Stimulated activated naive CD8-positive, alpha-beta T cell treated with anti-CD3 and anti-CD28 coated beads, Interleukin-15, amount 100 ng/mL, for 72 hours (primary cell): Measurements from ENCODE around the gene PATL1.
"Not testable (repeated sequence)": the region's sequence is repeated elsewhere in the genome, so short reads cannot be mapped to it uniquely, and the experiment has no call there.

Experiments used
- ATAC-seq: fragments of 150-1000 bp; cut with Tn5 transposase; 2 replicates; pipeline ENCODE4 v1.10.0; 2021; ENCODE audit warnings: mild to moderate bottlenecking, moderate library complexity
- DNase-seq, 2 donors: peaks; one replicate each; pipeline ENCODE4 v3.0.0; 2021 to 2022
- H3K27ac Mint-ChIP-seq, 2 donors: one replicate each; pipeline ENCODE4 v1.8.0; 2022; ENCODE audit warnings: mild to moderate bottlenecking in 2 of 2, mixed read lengths in 2 of 2, moderate library complexity in 2 of 2
- H3K27me3 Mint-ChIP-seq: one replicate; pipeline ENCODE4 v1.8.0; 2022; ENCODE audit warnings: mixed read lengths
- H3K4me1 Mint-ChIP-seq: one replicate; pipeline ENCODE4 v1.8.0; 2022; ENCODE audit warnings: mild to moderate bottlenecking, mixed read lengths
- H3K4me3 Mint-ChIP-seq, 2 donors: one replicate each; pipeline ENCODE4 v1.8.0; 2022; ENCODE audit warnings: mild to moderate bottlenecking in 2 of 2, mixed read lengths in 2 of 2, moderate library complexity in 1 of 2
- H3K9me3 Mint-ChIP-seq, 2 donors: one replicate each; pipeline ENCODE4 v1.8.0; 2022; ENCODE audit warnings: mixed read lengths in 2 of 2

Gene PATL1

DNA sequence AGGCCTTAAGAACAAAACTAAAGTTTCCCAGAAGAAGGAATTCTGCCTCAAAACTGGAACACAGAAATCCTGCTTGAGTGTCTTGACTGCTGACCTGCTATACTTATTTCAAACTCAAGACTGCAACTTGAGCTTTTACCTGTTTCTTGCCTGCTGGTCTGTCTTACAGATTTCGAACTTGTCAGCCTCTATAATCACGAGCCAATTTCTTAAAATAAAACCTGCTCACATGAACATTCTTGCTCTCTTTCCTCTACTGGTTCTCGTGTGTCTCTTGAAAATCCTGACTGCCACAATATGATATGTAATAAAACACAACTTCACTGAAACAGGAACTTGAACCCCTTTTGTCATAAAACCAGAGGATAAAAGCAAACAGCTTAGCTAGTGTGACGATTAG lies 13.9 kb downstream of the PATL1 start:
- no peaks in the 10 kb centered on the region for H3K9me3 Mint-ChIP-seq
- no peak for ATAC-seq
- H3K4me1 Mint-ChIP-seq = peaks cover under 1% of the 10 kb centered on the region
- no peak for DNase-seq
- no peaks in the 10 kb centered on the region for H3K27me3 Mint-ChIP-seq
- no peak overlapping the region for H3K4me3 Mint-ChIP-seq
- no peak overlapping the region for H3K27ac Mint-ChIP-seq

DNA sequence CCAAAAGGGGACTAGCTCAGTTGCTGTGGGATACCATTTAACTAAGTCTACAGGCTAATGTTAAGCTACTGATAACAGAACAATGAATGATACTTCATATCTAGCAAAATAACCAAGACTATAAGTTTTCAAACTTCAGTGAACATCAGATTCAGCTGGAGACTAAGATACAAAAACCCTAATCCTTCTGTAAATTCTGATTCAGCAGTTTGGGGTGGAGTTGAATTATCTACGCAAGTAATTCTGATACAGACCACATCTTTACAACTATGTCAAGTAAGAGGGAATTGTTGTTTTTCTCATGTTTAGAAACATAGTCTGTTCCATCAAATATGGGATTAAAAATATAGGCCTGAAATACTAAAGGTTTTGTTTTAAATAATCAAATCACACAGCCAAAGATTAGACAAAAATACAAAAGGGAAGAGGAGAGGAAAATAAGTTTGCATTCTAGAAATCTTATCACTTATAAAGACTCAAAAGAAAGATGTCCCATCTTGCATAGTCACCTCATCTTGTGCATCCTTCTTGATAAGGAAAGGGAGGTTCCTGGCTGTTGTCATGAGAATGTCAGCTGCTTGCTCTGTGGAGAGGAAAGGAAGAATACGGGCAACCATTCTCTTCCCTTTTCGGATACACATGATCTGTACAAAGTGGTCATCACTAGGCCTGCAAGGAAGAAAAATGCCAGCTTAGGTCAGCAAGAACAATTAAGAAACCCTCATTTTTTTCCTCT lies 21.4 kb downstream of the PATL1 start:
- no peak for DNase-seq
- Mint-ChIP-seq H3K4me3 (no peak overlapping the region), H3K9me3 (no peaks in the 10 kb centered on the region), H3K27ac (peak overlapping the region; percentile 22 to 53), H3K4me1 (no peaks in the 10 kb centered on the region), H3K27me3 (no peaks in the 10 kb centered on the region)
- ATAC-seq = no peak

DNA sequence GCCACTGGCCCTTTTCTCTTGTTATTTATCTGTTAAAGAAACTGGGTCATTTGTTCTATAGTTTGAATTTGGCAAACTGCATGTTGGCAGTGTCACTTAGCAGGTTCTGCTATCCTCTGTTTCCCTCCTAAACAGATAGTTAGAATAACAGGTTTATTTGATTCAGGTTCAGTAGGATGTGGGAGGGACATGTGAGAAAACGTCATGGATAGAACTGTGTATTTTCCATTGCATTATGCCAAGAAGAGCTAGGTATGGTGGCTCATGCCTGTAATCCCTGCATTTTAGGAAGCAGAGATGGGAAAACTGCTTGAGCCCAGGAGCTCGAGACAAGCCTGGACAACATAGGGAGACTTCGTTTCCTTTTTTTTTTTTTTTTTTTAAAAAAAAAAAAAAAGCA lies 24.3 kb downstream of the PATL1 start:
- Mint-ChIP-seq H3K4me1 (no peaks in the 10 kb centered on the region), H3K27me3 (no peaks in the 10 kb centered on the region), H3K9me3 (no peaks in the 10 kb centered on the region), H3K4me3 (no peak overlapping the region), H3K27ac (no peak overlapping the region)
- DNase-seq = no peak
- ATAC-seq = no peak

DNA sequence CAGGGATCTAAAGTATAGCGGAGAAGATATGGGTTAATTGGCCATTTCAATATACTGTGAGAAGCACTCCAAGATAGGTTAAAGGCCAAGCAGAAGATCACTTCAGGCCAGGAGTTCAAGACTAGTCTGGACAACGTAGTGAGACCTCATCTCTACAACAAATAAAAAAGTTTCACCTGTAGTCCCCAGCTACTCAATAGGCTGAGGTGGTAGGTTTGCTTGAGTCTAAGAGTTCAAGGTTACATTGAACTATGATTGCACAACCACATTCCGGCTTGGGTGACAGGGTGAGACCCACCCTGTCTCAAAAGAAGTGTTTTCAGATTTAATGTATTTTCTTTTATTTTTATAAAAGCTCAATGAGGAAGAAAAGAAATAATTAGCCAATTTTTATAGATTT lies 25.4 kb downstream of the PATL1 start:
- no peaks in the 10 kb centered on the region for H3K27me3 Mint-ChIP-seq
- DNase-seq = no peak
- H3K9me3 Mint-ChIP-seq = no peaks in the 10 kb centered on the region
- ATAC-seq = no peak
- no peak overlapping the region for H3K4me3 Mint-ChIP-seq
- no peaks in the 10 kb centered on the region for H3K4me1 Mint-ChIP-seq
- H3K27ac Mint-ChIP-seq = no peak overlapping the region

DNA sequence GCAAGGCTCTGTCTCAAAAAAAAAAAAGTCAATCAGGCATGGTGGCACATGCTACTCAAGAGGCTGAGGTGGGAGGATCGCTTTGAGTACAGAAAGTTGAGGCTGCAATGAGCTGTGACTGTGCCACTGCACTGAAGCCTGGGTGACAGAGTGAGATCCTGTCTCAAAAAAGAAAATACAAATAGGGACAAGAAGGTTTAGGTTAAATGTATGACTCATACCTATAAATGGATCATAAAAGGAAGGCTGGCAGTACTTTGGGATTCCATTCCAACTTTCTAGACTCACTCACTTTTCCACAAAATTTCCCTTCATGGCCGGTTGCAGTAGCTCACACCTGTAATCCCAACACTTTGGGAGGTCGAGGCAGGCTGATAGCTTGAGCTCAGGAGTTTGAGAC lies 27.7 kb downstream of the PATL1 start:
- no peak for ATAC-seq
- no peak overlapping the region for H3K4me3 Mint-ChIP-seq
- DNase-seq = no peak

DNA sequence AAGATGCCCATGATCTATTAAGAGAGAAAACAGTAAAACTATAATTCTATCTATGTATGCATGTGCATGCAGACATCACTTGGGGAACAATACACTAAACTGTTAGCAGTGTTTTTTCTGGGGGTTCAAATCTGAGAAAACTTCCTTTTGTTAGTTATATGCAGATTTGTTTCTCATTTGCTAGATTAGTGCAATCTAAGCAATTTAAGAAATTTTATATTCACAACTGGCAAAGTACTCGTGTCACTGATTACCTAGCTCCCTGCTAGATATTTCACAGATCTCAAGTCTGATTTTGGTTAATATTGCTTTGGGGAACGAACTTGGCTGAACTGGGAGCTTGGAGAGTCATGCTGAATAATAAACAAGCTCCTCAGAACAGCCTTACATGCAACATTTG lies 38.3 kb downstream of the PATL1 start:
- Mint-ChIP-seq H3K9me3 (no peaks in the 10 kb centered on the region), H3K4me3 (no peak overlapping the region), H3K27me3 (no peaks in the 10 kb centered on the region), H3K27ac (no peak overlapping the region), H3K4me1 (no peaks in the 10 kb centered on the region)
- ATAC-seq (no peak), DNase-seq (no peak)

More for the DNA sequence above, 27.7 kb downstream of the PATL1 start:
- H3K9me3 Mint-ChIP-seq = no peaks in the 10 kb centered on the region
- no peaks in the 10 kb centered on the region for H3K4me1 Mint-ChIP-seq
- H3K27me3 Mint-ChIP-seq = no peaks in the 10 kb centered on the region
- no peak overlapping the region for H3K27ac Mint-ChIP-seq

DNA sequence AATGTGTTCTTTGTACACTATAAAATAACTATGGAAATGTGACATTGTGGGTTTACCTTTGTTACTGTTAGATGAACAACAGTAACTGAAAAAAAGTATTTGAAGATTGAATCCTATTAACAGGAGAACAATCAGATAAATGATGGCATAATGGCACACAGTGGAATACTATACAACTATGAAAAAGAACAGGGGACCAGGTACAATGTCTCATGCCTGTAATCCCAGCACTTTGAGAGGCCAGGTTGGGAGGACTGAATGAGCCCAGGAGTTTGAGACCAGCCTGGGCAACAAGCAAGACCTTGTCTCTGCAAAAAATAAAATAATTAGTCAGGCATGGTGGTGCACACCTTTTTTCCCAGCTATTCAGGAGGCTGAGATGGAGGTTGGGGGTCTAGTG lies 38.8 kb downstream of the PATL1 start:
- ATAC-seq (no peak), DNase-seq (no peak)
- Mint-ChIP-seq H3K27ac (no peak overlapping the region), H3K4me3 (no peak overlapping the region), H3K9me3 (no peaks in the 10 kb centered on the region), H3K4me1 (no peaks in the 10 kb centered on the region), H3K27me3 (no peaks in the 10 kb centered on the region)

DNA sequence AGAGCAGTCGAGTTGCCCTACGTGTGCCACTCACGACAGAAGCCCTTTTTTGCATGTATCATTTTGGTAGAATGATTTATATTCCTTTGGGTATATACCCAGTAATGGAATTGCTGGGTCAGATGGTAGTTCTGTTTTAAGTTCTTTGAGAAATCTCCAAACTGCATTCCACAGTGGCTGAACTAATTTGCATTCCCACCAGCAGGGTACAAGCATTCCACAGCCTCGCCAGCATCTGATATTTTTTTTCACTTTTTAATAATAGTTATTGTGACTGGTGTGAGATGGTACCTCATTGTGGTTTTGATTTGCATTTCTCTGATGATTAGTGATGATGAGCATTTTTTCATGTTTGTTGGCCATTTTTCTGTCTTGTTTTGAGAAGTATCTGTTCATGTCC lies 41.9 kb downstream of the PATL1 start:
- not testable (repeated sequence) for DNase-seq, H3K4me3 Mint-ChIP-seq, H3K9me3 Mint-ChIP-seq, ATAC-seq, H3K4me1 Mint-ChIP-seq, H3K27me3 Mint-ChIP-seq, H3K27ac Mint-ChIP-seq

DNA sequence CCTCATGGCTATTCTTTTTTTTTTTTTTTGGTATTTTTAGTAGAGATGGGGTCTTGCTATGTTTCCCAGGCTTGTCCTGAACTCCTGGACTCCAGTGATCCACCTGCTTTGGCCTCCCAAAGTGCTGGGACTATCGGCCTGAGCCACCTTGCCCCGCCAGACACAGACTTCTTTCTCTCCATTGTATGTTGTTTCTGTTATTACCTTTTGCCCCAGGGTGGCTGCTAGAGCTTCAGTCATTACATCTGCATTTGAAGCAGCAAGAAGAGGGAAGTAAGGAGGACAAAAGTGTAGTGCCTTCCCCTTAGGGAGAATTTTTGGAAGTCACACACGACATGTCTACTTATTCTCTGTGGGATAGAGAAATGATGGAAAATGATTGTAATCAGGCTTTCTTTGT lies 43.1 kb downstream of the PATL1 start:
- Mint-ChIP-seq H3K9me3 (no peaks in the 10 kb centered on the region), H3K4me3 (no peak overlapping the region), H3K27ac (no peak overlapping the region), H3K4me1 (no peaks in the 10 kb centered on the region), H3K27me3 (no peaks in the 10 kb centered on the region)
- DNase-seq (no peak), ATAC-seq (no peak)

DNA sequence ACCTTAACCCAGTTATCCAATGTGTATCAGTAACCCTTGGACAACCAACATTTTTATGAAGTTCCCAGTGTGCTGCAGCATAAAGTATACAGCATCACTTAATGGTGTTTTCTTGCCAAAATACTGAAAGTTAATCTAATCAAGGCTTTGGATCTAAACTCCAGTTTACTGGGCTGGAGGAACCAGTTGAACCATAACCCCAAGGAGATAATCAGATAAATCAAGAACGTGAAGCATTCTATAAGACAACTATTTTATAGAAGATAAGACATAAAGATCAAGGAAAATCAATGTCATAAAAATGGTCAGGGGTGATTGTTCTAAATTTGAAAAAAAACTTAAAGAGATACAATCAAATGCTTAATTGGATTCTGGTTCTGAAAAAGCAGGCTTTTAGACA lies 51.0 kb downstream of the PATL1 start:
- DNase-seq = no peak
- H3K27me3 Mint-ChIP-seq = no peaks in the 10 kb centered on the region
- peaks cover 28% of the 10 kb centered on the region for H3K4me1 Mint-ChIP-seq
- H3K27ac Mint-ChIP-seq = no peak overlapping the region
- no peak for ATAC-seq
- no peaks in the 10 kb centered on the region for H3K9me3 Mint-ChIP-seq
- H3K4me3 Mint-ChIP-seq = no peak overlapping the region

DNA sequence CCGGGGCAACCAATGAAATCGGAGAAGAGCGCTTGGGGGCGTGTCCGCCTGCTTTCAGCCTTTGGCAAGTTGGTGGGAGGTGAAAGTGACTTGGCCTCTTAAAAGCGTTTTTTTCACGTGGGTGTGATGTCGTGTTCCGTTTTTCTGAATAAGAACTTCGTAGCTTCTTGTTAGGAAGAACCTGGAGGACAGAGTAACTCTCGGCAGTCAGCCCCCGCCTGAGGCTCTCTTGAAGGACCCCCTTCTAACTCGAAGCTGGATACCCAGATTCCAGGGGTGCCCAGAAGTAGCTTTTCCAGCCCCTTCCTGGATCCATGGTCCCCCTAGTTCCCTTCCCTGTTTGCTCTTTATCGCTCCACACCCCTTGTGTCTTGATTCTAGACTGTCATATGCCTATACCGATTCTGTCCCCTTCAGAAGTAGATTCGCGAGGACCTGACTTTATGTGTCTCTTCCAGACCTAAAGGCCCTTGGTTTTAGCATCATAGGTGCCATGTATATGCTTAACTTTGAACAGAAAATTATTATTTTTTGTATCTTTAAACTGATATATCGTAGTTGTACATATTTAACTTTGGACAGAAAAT lies 52.3 kb downstream of the PATL1 start:
- no peaks in the 10 kb centered on the region for H3K27me3 Mint-ChIP-seq
- ATAC-seq (no peak), DNase-seq (no peak)
- no peaks in the 10 kb centered on the region for H3K9me3 Mint-ChIP-seq
- peak overlapping the region; percentile 88 to 95 for H3K27ac Mint-ChIP-seq
- peaks cover 40% of the 10 kb centered on the region for H3K4me1 Mint-ChIP-seq
- peak overlapping the region; percentile 63 to 86 for H3K4me3 Mint-ChIP-seq

DNA sequence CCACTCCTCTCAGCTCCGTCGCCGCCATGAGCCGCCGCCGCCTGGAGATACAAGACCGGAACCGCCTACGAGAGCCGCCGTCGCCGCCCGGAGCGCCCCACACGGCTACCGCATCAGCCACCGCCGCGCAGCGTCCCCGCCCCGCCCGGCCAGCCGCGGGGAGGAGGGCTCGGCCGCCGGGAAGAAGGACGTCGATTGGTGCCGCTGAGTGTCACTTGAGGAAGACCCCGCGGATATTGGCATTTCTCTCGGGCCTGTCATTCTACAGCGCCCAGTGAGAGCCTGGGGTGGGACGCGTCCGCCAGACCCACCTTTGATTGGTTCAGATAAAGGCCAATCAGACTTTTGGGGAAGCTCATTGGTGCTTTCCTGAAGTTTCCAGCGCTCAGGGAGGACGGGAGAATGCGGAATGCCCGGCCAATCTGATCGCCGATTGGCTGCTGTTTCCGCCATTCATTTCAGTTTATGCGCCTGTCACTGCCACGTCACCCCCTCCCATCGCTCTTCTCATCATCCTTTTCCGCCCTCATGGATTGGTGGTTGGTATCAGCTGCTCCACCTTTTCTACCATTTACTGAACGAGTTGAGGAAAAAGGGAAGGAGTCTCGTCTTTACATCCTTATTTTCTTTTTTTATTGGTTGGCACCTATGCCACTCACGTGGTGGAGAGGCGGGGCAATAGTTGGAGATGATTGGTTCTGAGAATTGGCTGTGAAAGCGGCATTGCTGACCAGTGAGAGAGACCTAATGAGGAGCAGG lies 53.0 kb downstream of the PATL1 start, which contains the start of gene OSBP:
Gene OSBP (minus strand): TSS at position 138 of the 759 bp plus-strand sequence. CDS start 110 bp downstream, at position 28.
- no peaks in the 10 kb centered on the region for H3K9me3 Mint-ChIP-seq
- peak within 1 kb of the TSS; percentile 92 to 100 for H3K4me3 Mint-ChIP-seq
- DNase-seq = peak; percentile 98 to 99
- no peaks in the 10 kb centered on the region for H3K27me3 Mint-ChIP-seq
- peak within 1 kb of the TSS; percentile 95 to 96 for H3K27ac Mint-ChIP-seq
- peaks cover 46% of the 10 kb centered on the region for H3K4me1 Mint-ChIP-seq
- ATAC-seq = peak; percentile 93

DNA sequence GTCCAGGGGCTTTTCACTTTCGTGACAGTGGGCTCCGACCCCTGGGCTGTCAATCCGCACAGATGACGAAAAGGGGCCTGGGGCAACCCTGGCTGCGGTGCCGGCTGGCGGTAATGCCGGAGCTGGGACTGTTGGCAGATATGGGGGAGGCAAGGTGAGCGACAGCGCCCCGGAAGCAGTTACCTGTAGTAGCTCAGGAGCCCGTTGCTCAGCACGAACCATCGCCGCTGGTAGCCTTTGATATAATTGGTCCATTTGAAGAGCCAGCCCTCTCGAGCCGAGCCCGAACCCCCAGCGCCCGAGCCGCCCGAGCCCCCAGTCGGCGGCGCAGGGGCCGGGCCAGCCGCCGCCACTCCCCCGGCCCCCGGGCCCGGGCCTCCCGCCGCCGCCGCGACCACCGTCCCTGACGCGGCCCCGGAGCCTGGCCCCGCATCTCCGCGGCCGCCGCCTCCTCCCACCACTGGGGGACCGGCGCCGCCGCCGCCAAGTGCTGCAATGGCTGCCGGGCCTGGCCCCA lies 53.7 kb downstream of the PATL1 start:
- Mint-ChIP-seq H3K9me3 (no peaks in the 10 kb centered on the region), H3K4me3 (peak overlapping the region; percentile 92 to 100), H3K27me3 (no peaks in the 10 kb centered on the region), H3K4me1 (peaks cover 49% of the 10 kb centered on the region), H3K27ac (peak overlapping the region; percentile 95 to 96)
- peak; percentile 31 for ATAC-seq
- peak in 1 of 2 donors; percentile 63 for DNase-seq

DNA sequence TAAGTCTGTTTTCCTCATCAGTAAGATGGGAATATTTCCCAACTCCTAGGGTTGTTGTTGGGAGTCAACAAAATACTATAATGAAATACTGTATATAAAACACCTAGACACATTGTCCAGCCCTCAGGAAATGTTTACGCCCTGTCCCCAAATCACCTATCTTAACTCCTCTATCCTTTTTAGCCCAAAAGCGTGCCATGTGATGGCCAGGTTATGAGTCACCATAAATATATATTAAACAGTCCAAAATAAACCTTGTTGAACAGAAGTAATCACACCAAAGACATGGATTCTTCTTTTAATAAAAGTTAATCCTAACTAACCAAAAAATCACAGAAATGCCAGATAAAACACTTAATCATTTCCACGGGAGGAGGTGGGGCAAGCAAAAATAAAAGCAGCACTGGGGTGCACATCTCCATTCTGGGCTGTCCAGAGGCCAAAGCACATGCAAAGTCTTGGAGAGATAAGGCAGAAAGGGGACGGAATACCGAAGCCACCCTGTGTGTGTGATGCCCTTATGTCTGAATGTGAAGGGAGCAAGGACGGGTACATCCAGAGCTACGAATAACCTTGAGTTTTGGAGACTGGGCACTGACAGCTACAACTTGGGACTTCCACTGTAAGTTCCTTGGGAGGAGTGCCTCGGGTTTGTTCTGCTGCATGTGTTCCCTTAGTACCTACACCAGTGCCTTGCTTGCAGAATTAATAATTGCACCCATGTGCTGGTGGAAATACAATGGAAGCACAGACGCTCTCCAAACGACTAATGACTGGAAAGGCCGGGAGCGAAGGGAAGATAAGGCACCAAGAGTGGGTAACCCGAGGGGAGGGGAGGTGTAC lies 54.3 kb downstream of the PATL1 start:
- Mint-ChIP-seq H3K9me3 (no peaks in the 10 kb centered on the region), H3K27me3 (no peaks in the 10 kb centered on the region), H3K4me1 (peaks cover 49% of the 10 kb centered on the region), H3K4me3 (peak overlapping the region; percentile 92 to 100), H3K27ac (peak overlapping the region; percentile 95 to 96)
- no peak for DNase-seq
- ATAC-seq = no peak
